Hepatocyte (in vitro differentiated cells): ENCODE data around the gene RBBP6.

Experiments used
- EZH2 ChIP-seq: fragments of 200-600 bp; sonication (generic); IDR thresholded peaks from 2 replicates; pipeline ENCODE4 v1.6.1; 2016; ENCODE audit warnings: antibody characterized with exemption, mild to moderate bottlenecking, borderline replicate concordance
- EZH2phosphoT487 ChIP-seq: fragments of 200-600 bp; sonication (generic); IDR thresholded peaks from one replicate; pipeline ENCODE4 v1.6.1; 2018; ENCODE audit warnings: antibody characterized with exemption, mild to moderate bottlenecking, low read depth, moderate library complexity; ENCODE audit not compliant: unreplicated experiment, severe bottlenecking
- TF ChIP-seq, protein P1 (sequence below): fragments of 200-600 bp; sonication (generic); IDR thresholded peaks from 2 replicates; pipeline ENCODE4 v1.5.1; 2016; ENCODE audit warnings: antibody characterized with exemption, mild to moderate bottlenecking; ENCODE audit not compliant: poor library complexity

DNA sequence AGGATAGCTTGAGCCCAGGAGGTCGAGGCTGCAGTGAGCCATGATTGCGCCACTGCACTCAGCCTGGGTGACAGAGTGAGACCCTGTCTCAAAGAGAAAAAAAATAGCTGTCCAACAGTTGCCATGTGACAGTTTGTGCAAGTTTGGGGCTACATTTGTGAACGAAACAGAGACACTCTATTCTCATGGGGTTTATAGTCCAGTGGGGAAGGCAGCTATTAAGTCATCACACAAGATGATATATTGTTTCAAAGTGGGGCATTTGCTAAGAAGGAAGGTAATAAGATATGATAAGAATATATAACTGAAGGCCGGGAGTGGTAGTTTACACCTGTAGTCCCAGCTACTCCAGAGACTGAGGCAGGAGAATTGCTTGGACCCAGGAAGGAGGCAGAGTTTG, 73.3 kb downstream of the RBBP6 start:
- TF ChIP-seq, protein P1, sequence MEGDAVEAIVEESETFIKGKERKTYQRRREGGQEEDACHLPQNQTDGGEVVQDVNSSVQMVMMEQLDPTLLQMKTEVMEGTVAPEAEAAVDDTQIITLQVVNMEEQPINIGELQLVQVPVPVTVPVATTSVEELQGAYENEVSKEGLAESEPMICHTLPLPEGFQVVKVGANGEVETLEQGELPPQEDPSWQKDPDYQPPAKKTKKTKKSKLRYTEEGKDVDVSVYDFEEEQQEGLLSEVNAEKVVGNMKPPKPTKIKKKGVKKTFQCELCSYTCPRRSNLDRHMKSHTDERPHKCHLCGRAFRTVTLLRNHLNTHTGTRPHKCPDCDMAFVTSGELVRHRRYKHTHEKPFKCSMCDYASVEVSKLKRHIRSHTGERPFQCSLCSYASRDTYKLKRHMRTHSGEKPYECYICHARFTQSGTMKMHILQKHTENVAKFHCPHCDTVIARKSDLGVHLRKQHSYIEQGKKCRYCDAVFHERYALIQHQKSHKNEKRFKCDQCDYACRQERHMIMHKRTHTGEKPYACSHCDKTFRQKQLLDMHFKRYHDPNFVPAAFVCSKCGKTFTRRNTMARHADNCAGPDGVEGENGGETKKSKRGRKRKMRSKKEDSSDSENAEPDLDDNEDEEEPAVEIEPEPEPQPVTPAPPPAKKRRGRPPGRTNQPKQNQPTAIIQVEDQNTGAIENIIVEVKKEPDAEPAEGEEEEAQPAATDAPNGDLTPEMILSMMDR = no peak
- TF ChIP-seq EZH2 = no peak
- TF ChIP-seq EZH2phosphoT487 = no peak
